GM23338 (cell line): ENCODE measurements around the gene SMNDC1. TPM values are rescaled to one million over a fixed set of nuclear protein-coding genes. Genes with fewer than 3 reads are reported as not detected.

ENCODE experiments used
- ATAC-seq: fragments of 200-7000 bp; cut with Tn5 transposase; 3 replicates; pipeline ENCODE4 v1.9.1; 2020
- DNase-seq: peaks from one replicate; pipeline ENCODE4 v3.0.0-alpha.2; 2015; ENCODE audit warnings: low spot score
- H2AFZ ChIP-seq: fragments of 200-600 bp; sonication (generic); 2 replicates; pipeline ENCODE4 v1.8.0; 2016; ENCODE audit warnings: antibody characterized with exemption, mild to moderate bottlenecking, moderate library complexity
- H3F3A ChIP-seq: fragments of 200-600 bp; sonication (generic); replicated peaks from 2 replicates; pipeline ENCODE4 v1.8.0; 2017; ENCODE audit warnings: antibody characterized with exemption, mixed run types, low read depth
- H3K27ac ChIP-seq: fragments of 200-600 bp; sonication (generic); 2 replicates; pipeline ENCODE4 v1.6.1; 2016; ENCODE audit warnings: low read depth
- H3K27me3 ChIP-seq: fragments of 200-600 bp; sonication (generic); 2 replicates; pipeline ENCODE4 v1.8.0; 2016; ENCODE audit warnings: mild to moderate bottlenecking, mixed run types, moderate library complexity; ENCODE audit not compliant: insufficient read depth
- H3K36me3 ChIP-seq: fragments of 200-600 bp; sonication (generic); 2 replicates; pipeline ENCODE4 v1.8.0; 2016; ENCODE audit warnings: mild to moderate bottlenecking; ENCODE audit not compliant: insufficient read depth
- H3K4me1 ChIP-seq: fragments of 200-600 bp; sonication (generic); 2 replicates; pipeline ENCODE4 v1.8.0; 2016; ENCODE audit warnings: mild to moderate bottlenecking, moderate library complexity; ENCODE audit not compliant: insufficient read depth
- H3K4me2 ChIP-seq: fragments of 200-600 bp; sonication (generic); 2 replicates; pipeline ENCODE4 v1.7.1; 2017; ENCODE audit warnings: mixed run types
- H3K4me3 ChIP-seq: fragments of 200-600 bp; sonication (generic); 2 replicates; pipeline ENCODE4 v1.6.1; 2016; ENCODE audit warnings: mixed run types
- H3K79me2 ChIP-seq: fragments of 200-600 bp; sonication (generic); replicated peaks from 2 replicates; pipeline ENCODE4 v1.8.0; 2017; ENCODE audit warnings: mild to moderate bottlenecking; ENCODE audit not compliant: insufficient read depth
- H3K9me2 ChIP-seq: fragments of 200-600 bp; sonication (generic); 2 replicates; pipeline ENCODE4 v1.8.0; 2017; ENCODE audit not compliant: insufficient read depth
- H4K20me1 ChIP-seq: fragments of 200-600 bp; sonication (generic); replicated peaks from 2 replicates; pipeline ENCODE4 v1.8.0; 2017; ENCODE audit warnings: mild to moderate bottlenecking; ENCODE audit not compliant: insufficient read depth
- H3K27ac Mint-ChIP-seq: 2 replicates; pipeline ENCODE4 v1.8.0; 2020; ENCODE audit warnings: inconsistent platforms, mild to moderate bottlenecking, moderate library complexity, mixed read lengths
- H3K27me3 Mint-ChIP-seq: 3 replicates; pipeline ENCODE4 v1.8.0; 2022; ENCODE audit warnings: low read depth, mild to moderate bottlenecking, moderate library complexity, mixed read lengths, inconsistent platforms; ENCODE audit not compliant: insufficient read depth, poor library complexity
- H3K36me3 Mint-ChIP-seq: 3 replicates; pipeline ENCODE4 v1.8.0; 2021; ENCODE audit warnings: low read depth, mild to moderate bottlenecking, inconsistent platforms, moderate library complexity, mixed read lengths
- H3K4me1 Mint-ChIP-seq: 3 replicates; pipeline ENCODE4 v1.8.0; 2020; ENCODE audit warnings: mild to moderate bottlenecking, inconsistent platforms, mixed read lengths
- H3K4me3 Mint-ChIP-seq: 3 replicates; pipeline ENCODE4 v1.8.0; 2021; ENCODE audit warnings: moderate library complexity, mild to moderate bottlenecking, inconsistent platforms, mixed read lengths
- H3K9me3 Mint-ChIP-seq: 3 replicates; pipeline ENCODE4 v1.8.0; 2020; ENCODE audit warnings: moderate library complexity, mild to moderate bottlenecking, inconsistent platforms, mixed read lengths
- ETS1 ChIP-seq: IDR thresholded peaks from 2 replicates; pipeline ENCODE4 v1.6.1; 2016; ENCODE audit warnings: antibody characterized with exemption
- NANOG ChIP-seq: IDR thresholded peaks from 2 replicates; pipeline ENCODE4 v1.6.1; 2016; ENCODE audit warnings: antibody characterized with exemption, borderline replicate concordance
- REST ChIP-seq: IDR thresholded peaks from one replicate; pipeline ENCODE4 v1.6.1; 2018; ENCODE audit warnings: antibody characterized with exemption; ENCODE audit not compliant: unreplicated experiment
- STAT1 ChIP-seq: IDR thresholded peaks from one replicate; pipeline ENCODE4 v1.6.1; 2016; ENCODE audit warnings: antibody characterized with exemption; ENCODE audit not compliant: unreplicated experiment
- ZNF114 ChIP-seq: fragments of 250-450 bp; sonication (Bioruptor Pico); IDR thresholded peaks from 2 replicates; pipeline ENCODE4 v1.5.0; 2020; ENCODE audit warnings: mild to moderate bottlenecking, moderate library complexity
- ZNF331 ChIP-seq: fragments of 250-450 bp; sonication (Bioruptor Pico); IDR thresholded peaks from 2 replicates; pipeline ENCODE4 v1.5.0; 2020; ENCODE audit warnings: low read depth, mild to moderate bottlenecking, moderate library complexity
- ZNF462 ChIP-seq: fragments of 250-450 bp; sonication (Bioruptor Pico); IDR thresholded peaks from 2 replicates; pipeline ENCODE4 v1.5.0; 2020; ENCODE audit warnings: mild to moderate bottlenecking, moderate library complexity
- polyA plus RNA-seq: library from polyadenylated mRNA; unstranded; fragments of >200 nt; fragmentation: Nextera tagmentation; extraction: Ambion mirVana; gene quantifications from 2 replicates; pipeline ENCODE4 v1.2.1, GENCODE V29; 2016
- total RNA-seq: library from RNA; depleted of rRNA; stranded (reverse); fragments of >200 nt; shearing (Covaris generic); gene quantifications from 2 replicates; pipeline ENCODE4 v1.2.3, GENCODE V29; 2014

SMNDC1 gene
- total and polyA plus RNA-seq, 2 experiments from 2014 or later: 28.4 to 45.1 TPM

DNA sequence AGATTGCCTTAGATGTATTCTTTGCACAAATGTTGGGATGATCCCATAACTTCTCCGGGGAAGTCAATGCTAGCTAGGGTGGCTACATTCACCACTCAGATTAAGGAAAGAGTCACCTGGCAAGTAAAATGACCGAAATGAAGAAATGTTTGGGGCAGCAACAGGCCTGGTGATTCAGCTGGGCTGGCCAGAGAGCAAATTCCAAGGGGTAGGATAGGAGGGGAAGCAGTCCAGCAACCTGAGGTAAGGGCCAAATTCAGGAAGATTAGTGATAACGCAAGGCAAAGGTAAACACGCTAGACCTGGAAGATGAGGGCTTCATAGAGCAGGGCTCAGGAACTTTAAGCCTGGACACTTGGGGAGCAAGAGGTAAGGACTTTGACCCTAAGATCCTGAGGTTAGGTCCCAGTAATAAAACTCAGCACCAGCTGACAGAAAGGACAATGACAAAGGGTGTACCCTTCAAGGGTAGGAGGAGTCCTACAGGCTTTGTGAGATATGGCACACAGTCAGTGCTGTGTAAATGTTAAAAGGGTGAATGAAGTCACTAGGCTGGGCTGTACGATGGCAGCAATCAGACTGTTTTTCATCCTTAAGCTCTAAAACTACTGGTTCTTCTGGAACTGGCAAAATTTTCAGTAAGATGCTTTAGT is 22.7 kb upstream of the SMNDC1 start (continued):
- no peak for TF ChIP-seq ZNF462 (CRISPR knock-in tag)

DNA sequence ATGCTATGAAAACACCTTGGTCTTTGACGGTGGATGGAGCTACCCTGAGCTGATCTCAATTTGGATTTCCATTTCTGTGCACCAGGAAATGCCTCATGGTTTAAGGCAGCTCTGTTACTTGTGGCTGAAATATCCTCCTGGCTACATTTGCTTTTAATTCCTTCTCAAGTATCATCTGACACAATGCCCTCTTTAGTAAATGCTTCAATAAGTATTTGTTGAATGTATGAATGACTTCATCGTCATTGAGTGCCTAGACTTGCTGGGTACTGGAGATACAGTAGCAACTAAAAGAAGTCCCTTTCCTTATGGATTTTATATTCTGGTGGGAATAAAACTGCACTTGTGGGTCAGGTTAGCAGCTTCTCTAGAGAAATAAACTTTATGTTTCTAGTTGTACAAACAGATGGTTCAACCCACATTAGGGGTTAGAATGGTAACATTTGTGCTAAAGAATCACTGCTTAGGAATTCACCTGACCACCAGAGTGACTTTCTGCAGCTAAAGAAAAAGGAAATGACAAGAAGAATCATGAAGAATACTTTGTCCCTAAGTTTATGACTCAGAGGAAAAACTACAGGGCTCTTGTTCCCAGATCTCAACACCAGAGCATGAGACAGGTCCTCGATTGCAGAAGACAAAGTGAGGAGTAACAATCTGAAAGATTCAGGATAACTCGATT is 21.8 kb upstream of the SMNDC1 start:
- peaks cover 12% of the 10 kb centered on the region for H3K27me3 Mint-ChIP-seq
- peaks cover 4% of the 10 kb centered on the region; the same call in 1 of the 2 replicates for H3K36me3 ChIP-seq
- H3K27ac ChIP-seq: no peak overlapping the region
- TF ChIP-seq NANOG (no peak), ZNF114 (CRISPR knock-in tag) (no peak), ETS1 (no peak), REST (no peak), ZNF331 (CRISPR knock-in tag) (no peak), STAT1 (no peak)

More for the DNA sequence above, 21.8 kb upstream of the SMNDC1 start:
- no peak overlapping the region for H3K27ac Mint-ChIP-seq
- no peaks in the 10 kb centered on the region for H3F3A ChIP-seq
- no peak overlapping the region for H3K4me3 Mint-ChIP-seq
- H3K4me2 ChIP-seq: no peak overlapping the region
- no peak overlapping the region for H3K4me3 ChIP-seq
- ATAC-seq (no peak), DNase-seq (no peak)
- peaks cover 24% of the 10 kb centered on the region for H3K36me3 Mint-ChIP-seq
- H3K4me1 ChIP-seq: no peaks in the 10 kb centered on the region
- H3K79me2 ChIP-seq: no peaks in the 10 kb centered on the region
- H3K9me3 Mint-ChIP-seq: peaks cover 32% of the 10 kb centered on the region
- H2AFZ ChIP-seq: no peak overlapping the region
- 0 out of 2 replicates have a peak, but pooled peaks cover 2% of the 10 kb centered on the region for H3K9me2 ChIP-seq
- no peaks in the 10 kb centered on the region for H3K4me1 Mint-ChIP-seq
- H3K27me3 ChIP-seq: no peaks in the 10 kb centered on the region
- H4K20me1 ChIP-seq: no peaks in the 10 kb centered on the region
